ENCODE results near the gene PLVAP.

- TF ChIP-seq SIN3A (IDR thresholded peaks at IDR 0.05; ENCODE audit: borderline replicate concordance, insufficient read depth, low read length) (no peak), POLR2AphosphoS5 (IDR thresholded peaks at IDR 0.05; ENCODE audit: low read depth, low read length) (no peak), TAF1 (IDR thresholded peaks at IDR 0.05; ENCODE audit: borderline replicate concordance, insufficient read depth, low read length) (no peak)
These were observed 53.2 kb downstream of the PLVAP start for GRCh38 chr19:17323964-17324332.
